Measurements from ENCODE around the gene CLSTN2. TPM values are rescaled to one million over a fixed set of nuclear protein-coding genes. Genes with fewer than 3 reads are reported as not detected.

The CLSTN2 gene
- total RNA-seq, 1 experiment from 2014 or later, result 0.02 TPM

GRCh38 chr3:140396110-140396509, 461.1 kb downstream of the CLSTN2 start:
- DNase-seq (ENCODE audit: low read depth, low spot score) (no peak), ATAC-seq (no peak)
- no TSS peak for BruUV-seq (replicated peaks)
- TF ChIP-seq SP1 (IDR thresholded peaks at IDR 0.05; ENCODE audit: low read depth) (no peak), MAX (IDR thresholded peaks at IDR 0.05) (no peak), CTCF (IDR thresholded peaks at IDR 0.05 in 2 of 3, conservative IDR thresholded peaks at IDR 0.05 in 1 of 3; ENCODE audit: borderline replicate concordance in 1 of 3, insufficient read depth in 1 of 3, low read depth in 2 of 3, low read length in 2 of 3) (no peak), RAD21 (IDR thresholded peaks at IDR 0.05; ENCODE audit: low read depth) (no peak), POLR2A (IDR thresholded peaks at IDR 0.05; ENCODE audit: borderline replicate concordance, extremely low read depth, insufficient read depth, insufficient read length) (no peak), JUND (IDR thresholded peaks at IDR 0.05) (no peak), SIN3A (IDR thresholded peaks at IDR 0.05; ENCODE audit: low read depth) (no peak)
- Histone ChIP-seq H3K36me3 (ENCODE audit: control insufficient read depth in 1 of 2, insufficient read depth in 2 of 2, low read length in 2 of 2) (no peaks in the 10 kb centered on the region), H3K4me2 (ENCODE audit: low read length) (no peak overlapping the region), H3K4me3 (replicated peaks in 1 of 2; ENCODE audit: low read depth in 1 of 2, low read length in 2 of 2) (no peak overlapping the region), H3K79me2 (ENCODE audit: insufficient read depth, low read length) (no peaks in the 10 kb centered on the region), H3K9me2 (ENCODE audit: insufficient read depth) (no peaks in the 10 kb centered on the region), H4K20me1 (ENCODE audit: insufficient read depth) (no peaks in the 10 kb centered on the region), H3K4me1 (ENCODE audit: control insufficient read depth in 1 of 2, insufficient read depth in 2 of 2, low read length in 2 of 2) (no peaks in the 10 kb centered on the region), H3K27me3 (ENCODE audit: insufficient read depth, low read length) (peaks cover 5% of the 10 kb centered on the region; the same call in 1 of the 2 replicates), H3K27ac (ENCODE audit: low read depth, low read length) (no peak overlapping the region), H2AFZ (ENCODE audit: low read depth, low read length, poor library complexity, severe bottlenecking) (no peak overlapping the region), H3K9me3 (ENCODE audit: control insufficient read depth in 1 of 2, insufficient read depth in 1 of 2, low read depth in 1 of 2, low read length in 2 of 2) (no peaks in the 10 kb centered on the region), H3K9ac (ENCODE audit: low read length) (no peak overlapping the region)
- ChIA-PET CTCF (no interaction called here), RAD21 (ENCODE audit: low non-redundant PET in 1 of 2, low total read pairs in 2 of 2, uncharacterized antibody in 2 of 2, unreplicated experiment in 2 of 2) (no interaction called here), POLR2A (no interaction called here)
- intact Hi-C loops (cut with micrococcal nuclease), result no loop called here

GRCh38 chr3:140397847-140398246, 462.9 kb downstream of the CLSTN2 start:
- H3K27me3 ChIP-seq (ENCODE audit: insufficient read depth, low read length), result peaks cover 12% of the 10 kb centered on the region
- H3K9ac ChIP-seq (ENCODE audit: low read length), result no peak overlapping the region
- ChIA-PET CTCF (no interaction called here), RAD21 (ENCODE audit: low non-redundant PET in 1 of 2, low total read pairs in 2 of 2, uncharacterized antibody in 2 of 2, unreplicated experiment in 2 of 2) (no interaction called here), POLR2A (no interaction called here)
- no peaks in the 10 kb centered on the region for H3K36me3 ChIP-seq (ENCODE audit: control insufficient read depth in 1 of 2, insufficient read depth in 2 of 2, low read length in 2 of 2)
- no peak overlapping the region for H3K4me2 ChIP-seq (ENCODE audit: low read length)
- H4K20me1 ChIP-seq (ENCODE audit: insufficient read depth), result no peaks in the 10 kb centered on the region
- no TSS peak for BruUV-seq (replicated peaks)
- H3K4me1 ChIP-seq (ENCODE audit: control insufficient read depth in 1 of 2, insufficient read depth in 2 of 2, low read length in 2 of 2), result no peaks in the 10 kb centered on the region
- H3K9me3 ChIP-seq (ENCODE audit: control insufficient read depth in 1 of 2, insufficient read depth in 1 of 2, low read depth in 1 of 2, low read length in 2 of 2), result no peaks in the 10 kb centered on the region
- no peaks in the 10 kb centered on the region for H3K79me2 ChIP-seq (ENCODE audit: insufficient read depth, low read length)
- no peak overlapping the region for H2AFZ ChIP-seq (ENCODE audit: low read depth, low read length, poor library complexity, severe bottlenecking)
- H3K9me2 ChIP-seq (ENCODE audit: insufficient read depth), result no peaks in the 10 kb centered on the region
- no peak overlapping the region for H3K4me3 ChIP-seq (replicated peaks in 1 of 2; ENCODE audit: low read depth in 1 of 2, low read length in 2 of 2)
- no peak overlapping the region for H3K27ac ChIP-seq (ENCODE audit: low read depth, low read length)
- intact Hi-C loops (cut with micrococcal nuclease), result no loop called here
- DNase-seq (ENCODE audit: low read depth, low spot score), result no peak
- ATAC-seq, result no peak
- TF ChIP-seq SRF (IDR thresholded peaks at IDR 0.05; ENCODE audit: low read depth) (no peak), ZNF274 (IDR thresholded peaks at IDR 0.05; ENCODE audit: low read depth, low read length) (no peak), EZH2phosphoT487 (IDR thresholded peaks at IDR 0.05; ENCODE audit: borderline replicate concordance) (no peak), ATF3 (IDR thresholded peaks at IDR 0.05) (no peak), SIN3A (IDR thresholded peaks at IDR 0.05; ENCODE audit: low read depth) (no peak), ZFX (IDR thresholded peaks at IDR 0.05) (no peak), MAX (IDR thresholded peaks at IDR 0.05) (no peak), EZH2 (IDR thresholded peaks at IDR 0.05) (no peak), REST (IDR thresholded peaks at IDR 0.05; ENCODE audit: low read depth) (no peak)

Data from HCT116 (cell line).